Skin of body (tissue), 2 donors: ENCODE measurements around the gene CLEC18B. TPM values are rescaled to one million over a fixed set of nuclear protein-coding genes. Genes with fewer than 3 reads are reported as not detected.
"Not testable (repeated sequence)": the region's sequence is repeated elsewhere in the genome, so short reads cannot be mapped to it uniquely, and the experiment has no call there.

ENCODE experiments used
- DNase-seq: peaks from one replicate; lab custom pipeline; 2025; lab: John Stamatoyannopoulos, UW
- total RNA-seq: library from RNA; depleted of rRNA; stranded (reverse); fragments of >200 nt; gene quantifications from one replicate; pipeline ENCODE4 v1.2.3, GENCODE V29; 2014

The CLEC18B gene
- total RNA-seq, 1 donor from 2014 or later = 0.59 TPM

GRCh38 chr16:74446866-74447265, 25.6 kb upstream of the CLEC18B start:
- no peak for DNase-seq

- not testable (repeated sequence) for DNase-seq
Measured at GRCh38 chr16:74443624-74444346, 22.5 kb upstream of the CLEC18B start.

- DNase-seq = no peak
Measured at GRCh38 chr16:74439685-74440084, 18.4 kb upstream of the CLEC18B start.

- no peak for DNase-seq
Measured at GRCh38 chr16:74438492-74438979, 17.3 kb upstream of the CLEC18B start.

- no peak for DNase-seq
Measured at GRCh38 chr16:74431516-74431915, 10.2 kb upstream of the CLEC18B start.

GRCh38 chr16:74430036-74430712, 8.9 kb upstream of the CLEC18B start:
- not testable (repeated sequence) for DNase-seq

GRCh38 chr16:74428493-74428892, 7.2 kb upstream of the CLEC18B start:
- DNase-seq = not testable (repeated sequence)

- not testable (repeated sequence) for DNase-seq
Measured at GRCh38 chr16:74425751-74426150, 4.5 kb upstream of the CLEC18B start.

GRCh38 chr16:74423721-74424120, 2.4 kb upstream of the CLEC18B start:
- not testable (repeated sequence) for DNase-seq

- DNase-seq = not testable (repeated sequence)
Measured at GRCh38 chr16:74422086-74422485, 808 bp upstream of the CLEC18B start.

- not testable (repeated sequence) for DNase-seq
Measured at GRCh38 chr16:74421482-74421785, 156 bp upstream of the CLEC18B start.

- not testable (repeated sequence) for DNase-seq
Measured at GRCh38 chr16:74419811-74420210, 1.5 kb downstream of the CLEC18B start.

GRCh38 chr16:74417897-74418296, 3.4 kb downstream of the CLEC18B start:
- DNase-seq = not testable (repeated sequence)

GRCh38 chr16:74413920-74414319, 7.4 kb downstream of the CLEC18B start:
- not testable (repeated sequence) for DNase-seq

GRCh38 chr16:74413485-74413884, 7.8 kb downstream of the CLEC18B start:
- DNase-seq = not testable (repeated sequence)

- not testable (repeated sequence) for DNase-seq
Measured at GRCh38 chr16:74412775-74413390, 8.4 kb downstream of the CLEC18B start.

- DNase-seq = not testable (repeated sequence)
Measured at GRCh38 chr16:74412138-74412774, 9.0 kb downstream of the CLEC18B start.

GRCh38 chr16:74410981-74411380, 10.3 kb downstream of the CLEC18B start:
- not testable (repeated sequence) for DNase-seq

GRCh38 chr16:74410057-74410957, 11.0 kb downstream of the CLEC18B start:
- not testable (repeated sequence) for DNase-seq

- not testable (repeated sequence) for DNase-seq
Measured at GRCh38 chr16:74409185-74409981, 11.9 kb downstream of the CLEC18B start.
